Ecto neural progenitor cell (in vitro differentiated cells): ENCODE data around the gene MSH5.

Experiments used
- DNase-seq: peaks from one replicate; pipeline ENCODE4 v3.0.0-alpha.2; 2018; ENCODE audit warnings: low spot score

The MSH5 gene

GRCh38 chr6:31760790-31761189 is 21.0 kb downstream of the MSH5 start:
- no peak for DNase-seq

GRCh38 chr6:31761343-31761742 is 21.5 kb downstream of the MSH5 start:
- DNase-seq, result no peak

- no peak for DNase-seq
Measured at GRCh38 chr6:31762356-31762755, 22.6 kb downstream of the MSH5 start, which contains the start of gene SAPCD1. TSS of gene SAPCD1 (plus strand) at chr6:31762656. CDS start at chr6:31763055, 399 bp downstream.

GRCh38 chr6:31762878-31763618 is 23.2 kb downstream of the MSH5 start:
- no peak for DNase-seq

GRCh38 chr6:31763619-31763940 is 23.8 kb downstream of the MSH5 start:
- peak; percentile 79 for DNase-seq

- no peak for DNase-seq
Measured at GRCh38 chr6:31764198-31764597, 24.4 kb downstream of the MSH5 start.

GRCh38 chr6:31765559-31765909 is 25.7 kb downstream of the MSH5 start:
- no peak for DNase-seq

- peak; percentile 66 for DNase-seq
Measured at GRCh38 chr6:31765910-31766794, 26.3 kb downstream of the MSH5 start.

GRCh38 chr6:31767096-31767645 is 27.4 kb downstream of the MSH5 start:
- DNase-seq, result no peak

GRCh38 chr6:31768363-31769257 is 28.8 kb downstream of the MSH5 start:
- no peak for DNase-seq

GRCh38 chr6:31769684-31770371 is 30.0 kb downstream of the MSH5 start:
- DNase-seq, result peak; percentile 73

GRCh38 chr6:31770860-31771259 is 31.1 kb downstream of the MSH5 start:
- DNase-seq, result no peak

GRCh38 chr6:31771992-31772358 is 32.2 kb downstream of the MSH5 start:
- no peak for DNase-seq

- DNase-seq, result no peak
Measured at GRCh38 chr6:31775184-31775583, 35.4 kb downstream of the MSH5 start.

- no peak for DNase-seq
Measured at GRCh38 chr6:31775633-31776484, 36.1 kb downstream of the MSH5 start.

GRCh38 chr6:31776485-31776988 is 36.7 kb downstream of the MSH5 start:
- no peak for DNase-seq

GRCh38 chr6:31776989-31777666 is 37.3 kb downstream of the MSH5 start, which contains the start of gene VWA7:
TSS of gene VWA7 (minus strand) at chr6:31777328. CDS start at chr6:31776779, 549 bp downstream.
- DNase-seq, result no peak

- DNase-seq, result no peak
Measured at GRCh38 chr6:31777667-31778050, 37.9 kb downstream of the MSH5 start.

- no peak for DNase-seq
Measured at GRCh38 chr6:31778193-31778592, 38.4 kb downstream of the MSH5 start.
